GM19463 (cell line): ENCODE results near the gene SUN5.

Experiments
- ATAC-seq: cut with Tn5 transposase; IDR thresholded peaks from one replicate; pipeline ENCODE4 v1.9.1; 2021; ENCODE audit warnings: mild to moderate bottlenecking, moderate library complexity; ENCODE audit not compliant: unreplicated experiment

The SUN5 gene

GRCh38 chr20:32995802-32996201 lies 8.4 kb downstream of the SUN5 start:
- ATAC-seq, result no peak

- ATAC-seq, result no peak
These were observed 10.7 kb downstream of the SUN5 start for GRCh38 chr20:32993496-32994050.

- ATAC-seq, result no peak
These were observed 12.2 kb downstream of the SUN5 start for GRCh38 chr20:32991792-32992641.

- ATAC-seq, result no peak
These were observed 12.8 kb downstream of the SUN5 start for GRCh38 chr20:32991383-32991782.

DNA sequence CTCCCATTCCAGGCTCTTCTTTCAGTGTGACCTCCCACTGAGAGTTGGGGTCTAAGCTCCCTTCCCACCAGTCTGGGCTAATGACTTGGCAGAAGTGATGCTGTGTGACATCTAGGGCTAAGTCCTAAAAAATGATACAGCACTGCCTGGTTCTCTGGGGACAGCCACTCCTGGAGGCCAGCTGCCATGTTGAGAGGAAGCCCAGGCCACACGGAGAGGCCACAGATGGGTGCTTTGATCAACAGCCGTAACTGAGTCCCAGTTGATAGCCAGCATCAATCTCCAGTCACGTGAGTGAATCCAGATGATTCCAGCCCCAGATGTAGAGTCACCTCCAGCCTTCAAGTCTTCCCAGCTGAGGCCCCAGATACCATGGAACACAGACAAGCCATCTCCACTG lies 13.8 kb downstream of the SUN5 start:
- ATAC-seq, result no peak

GRCh38 chr20:32989507-32990283 lies 14.5 kb downstream of the SUN5 start:
- no peak for ATAC-seq

- ATAC-seq, result no peak
These were observed 16.2 kb downstream of the SUN5 start for GRCh38 chr20:32988008-32988407.

DNA sequence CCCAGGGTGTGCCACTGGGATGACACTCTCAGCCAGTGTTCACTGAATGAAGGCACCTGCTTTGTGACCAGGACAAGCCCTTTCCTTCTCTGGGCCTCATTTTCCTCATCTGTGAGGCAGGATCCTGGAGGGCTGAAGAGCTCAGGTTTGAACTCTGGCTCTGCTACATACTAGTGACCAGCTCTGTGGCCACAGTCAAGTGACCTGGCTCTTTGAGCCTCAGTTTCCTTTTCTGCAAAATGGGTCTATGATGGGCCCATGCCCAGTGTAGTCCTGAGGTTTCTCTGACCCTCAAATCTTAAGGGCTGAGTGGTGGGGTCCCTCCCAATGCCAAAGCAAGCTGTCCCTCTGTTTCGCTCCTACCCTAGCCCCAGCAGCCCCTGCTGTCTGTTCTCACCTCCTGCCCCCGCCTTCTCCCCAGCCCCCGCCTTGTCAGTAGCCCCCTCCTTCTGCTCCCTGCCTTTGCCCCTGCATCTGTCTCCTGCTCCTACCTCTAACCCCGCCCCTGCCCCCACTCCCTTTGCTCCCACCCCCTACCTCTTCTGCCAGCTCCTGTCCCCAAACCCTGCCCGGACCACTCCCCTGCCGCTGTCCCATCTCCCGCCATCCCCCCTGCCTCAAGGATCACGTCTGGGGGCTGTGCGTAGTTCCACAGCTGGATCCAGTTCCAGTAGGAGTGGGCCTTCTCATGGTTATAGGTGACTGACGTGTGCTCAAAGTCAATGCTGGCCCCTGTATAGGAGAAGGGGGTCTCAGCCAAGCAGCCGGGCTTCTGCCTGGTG lies 17.0 kb downstream of the SUN5 start:
- no peak for ATAC-seq

DNA sequence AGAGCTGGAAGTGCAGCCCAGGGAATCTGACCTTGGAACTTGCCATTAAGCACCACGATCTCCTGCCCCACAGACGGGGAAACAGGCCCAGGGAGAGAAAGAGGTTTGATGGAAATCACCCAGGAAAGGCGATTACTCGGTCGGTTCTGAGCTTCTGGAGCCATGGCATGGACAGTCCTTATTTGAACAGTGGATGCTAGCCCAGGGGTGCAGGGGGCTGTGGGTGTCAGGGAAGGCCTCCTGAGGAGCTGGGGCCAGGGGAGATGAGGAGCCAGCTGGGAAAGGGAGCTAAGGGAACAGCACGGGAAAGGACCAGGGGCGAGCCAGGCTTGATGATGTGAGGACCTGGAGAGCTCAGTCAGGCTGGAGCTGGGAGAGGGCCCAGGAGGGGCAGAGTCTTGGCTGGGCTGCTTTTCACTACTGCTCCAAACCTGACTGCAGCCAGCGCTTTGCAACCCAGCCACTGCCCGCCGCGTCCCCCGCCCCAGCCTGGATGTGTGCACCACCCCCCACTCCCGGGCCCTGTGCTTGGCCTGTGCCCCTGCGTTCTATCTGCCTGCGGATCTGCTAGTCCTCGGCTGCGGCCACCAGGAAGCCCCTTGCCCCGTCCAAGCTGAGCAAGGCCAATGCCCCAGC lies 17.8 kb downstream of the SUN5 start:
- ATAC-seq, result no peak

DNA sequence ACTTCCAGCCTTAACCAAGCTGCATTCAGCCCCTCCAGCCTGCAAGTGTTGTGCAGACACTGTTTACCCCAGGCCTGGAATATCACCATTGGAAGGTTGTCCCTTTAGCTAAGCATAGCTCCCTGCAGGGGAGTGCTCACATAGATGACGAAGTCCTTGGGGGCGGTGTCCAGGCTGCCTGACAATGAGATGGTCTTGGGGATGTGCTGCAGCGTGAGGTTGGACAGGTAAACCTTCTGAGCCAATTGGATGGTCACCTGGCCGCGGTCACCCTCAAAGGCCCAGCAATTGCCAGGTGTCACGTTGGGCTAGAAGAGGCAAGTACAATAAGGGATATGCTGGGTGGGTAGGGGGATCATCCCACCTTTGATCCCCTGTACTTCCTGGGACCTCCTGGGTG lies 18.6 kb downstream of the SUN5 start:
- ATAC-seq, result no peak

- ATAC-seq, result no peak
These were observed 19.4 kb downstream of the SUN5 start for GRCh38 chr20:32984631-32985354.

GRCh38 chr20:32984196-32984595 lies 20.0 kb downstream of the SUN5 start:
- ATAC-seq, result no peak

DNA sequence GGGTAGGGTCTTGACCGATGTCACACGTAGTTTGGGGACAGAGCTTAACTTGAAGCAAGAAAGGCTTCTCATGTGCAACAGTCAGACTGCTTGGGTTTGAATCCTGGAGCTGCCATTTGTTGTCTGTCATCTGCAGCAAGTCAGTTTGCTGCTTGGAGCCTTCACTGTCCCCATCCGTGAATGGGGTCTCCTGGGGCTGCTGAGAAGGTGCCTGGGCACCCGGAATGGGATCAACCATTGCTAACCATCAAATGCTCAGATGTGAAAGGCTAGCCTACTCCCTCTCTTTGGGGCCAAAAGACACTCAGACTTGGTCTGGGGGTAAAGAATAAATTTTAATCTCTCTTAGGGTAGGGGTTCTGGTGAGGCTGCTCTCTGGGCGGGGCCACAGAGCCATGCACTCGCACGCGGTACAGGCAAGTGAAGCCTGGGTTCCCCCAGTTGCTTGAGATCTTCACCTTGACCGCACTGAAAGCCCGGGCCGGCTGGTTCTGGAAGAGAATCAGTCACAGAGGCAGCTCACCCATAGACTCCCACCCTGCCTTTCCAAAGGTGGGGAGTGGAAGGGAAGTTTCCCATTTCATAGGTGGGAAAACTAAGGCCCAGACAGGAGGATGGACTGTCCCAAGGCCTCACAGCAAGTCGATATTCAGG lies 20.6 kb downstream of the SUN5 start:
- no peak for ATAC-seq

DNA sequence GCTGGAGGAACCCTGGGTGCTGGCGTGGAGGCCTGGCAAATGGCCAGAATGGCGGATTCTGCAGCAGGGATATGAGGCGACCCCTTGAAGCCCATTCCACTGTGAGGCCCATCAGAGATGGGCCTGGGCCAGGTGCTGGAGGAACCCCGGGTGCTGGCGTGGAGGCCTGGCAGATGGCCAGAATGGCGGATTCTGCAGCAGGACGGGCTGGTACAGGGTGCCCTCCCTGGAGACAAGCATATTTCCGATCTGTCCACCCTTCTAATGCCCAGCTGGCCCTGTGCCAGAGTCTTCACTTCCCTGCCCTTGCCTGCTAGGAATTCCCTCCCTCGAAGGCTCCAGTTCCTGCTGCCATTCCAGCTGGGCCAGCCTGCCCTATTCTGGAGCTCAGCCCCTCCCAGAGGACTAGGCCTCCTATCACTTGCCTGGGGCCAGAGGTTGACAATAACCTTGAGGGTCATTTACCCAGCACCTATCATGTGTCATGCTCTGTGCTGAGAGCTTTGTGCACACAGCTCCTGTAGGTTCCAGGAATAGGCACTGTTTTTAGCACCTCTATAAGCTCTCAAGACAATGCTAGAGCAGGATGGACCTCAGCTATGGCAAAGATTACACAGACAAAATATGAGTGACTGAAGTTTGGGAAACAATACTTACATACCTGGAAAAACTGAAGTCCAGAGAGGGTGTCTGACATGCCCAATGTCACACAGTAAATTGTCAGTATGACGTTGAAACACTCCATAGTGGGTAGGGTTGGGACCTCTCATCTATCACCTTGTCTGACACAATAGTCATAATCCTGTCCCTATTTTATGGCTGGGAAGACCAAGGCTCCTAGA lies 21.4 kb downstream of the SUN5 start:
- no peak for ATAC-seq

DNA sequence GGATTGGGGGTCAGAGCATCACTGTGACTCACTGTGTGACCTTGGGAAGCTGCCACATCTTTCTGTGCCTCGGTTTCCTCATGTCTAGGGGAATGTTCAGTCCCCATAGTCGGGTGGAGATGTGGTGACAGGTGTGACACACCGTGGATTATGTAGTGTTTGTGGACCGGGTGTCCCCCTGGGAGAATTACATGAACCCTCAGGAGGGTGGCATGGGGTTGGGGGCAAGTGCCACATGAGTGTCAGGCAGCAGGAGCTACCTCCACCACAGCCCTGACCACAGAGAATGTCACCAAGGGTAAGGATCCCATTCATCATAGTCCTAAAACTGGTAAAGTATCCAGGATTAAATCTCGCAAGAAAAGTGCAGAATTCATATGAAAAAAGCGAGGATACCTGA lies 23.2 kb downstream of the SUN5 start:
- no peak for ATAC-seq

- ATAC-seq, result no peak
These were observed 23.9 kb downstream of the SUN5 start for GRCh38 chr20:32980131-32980941.

DNA sequence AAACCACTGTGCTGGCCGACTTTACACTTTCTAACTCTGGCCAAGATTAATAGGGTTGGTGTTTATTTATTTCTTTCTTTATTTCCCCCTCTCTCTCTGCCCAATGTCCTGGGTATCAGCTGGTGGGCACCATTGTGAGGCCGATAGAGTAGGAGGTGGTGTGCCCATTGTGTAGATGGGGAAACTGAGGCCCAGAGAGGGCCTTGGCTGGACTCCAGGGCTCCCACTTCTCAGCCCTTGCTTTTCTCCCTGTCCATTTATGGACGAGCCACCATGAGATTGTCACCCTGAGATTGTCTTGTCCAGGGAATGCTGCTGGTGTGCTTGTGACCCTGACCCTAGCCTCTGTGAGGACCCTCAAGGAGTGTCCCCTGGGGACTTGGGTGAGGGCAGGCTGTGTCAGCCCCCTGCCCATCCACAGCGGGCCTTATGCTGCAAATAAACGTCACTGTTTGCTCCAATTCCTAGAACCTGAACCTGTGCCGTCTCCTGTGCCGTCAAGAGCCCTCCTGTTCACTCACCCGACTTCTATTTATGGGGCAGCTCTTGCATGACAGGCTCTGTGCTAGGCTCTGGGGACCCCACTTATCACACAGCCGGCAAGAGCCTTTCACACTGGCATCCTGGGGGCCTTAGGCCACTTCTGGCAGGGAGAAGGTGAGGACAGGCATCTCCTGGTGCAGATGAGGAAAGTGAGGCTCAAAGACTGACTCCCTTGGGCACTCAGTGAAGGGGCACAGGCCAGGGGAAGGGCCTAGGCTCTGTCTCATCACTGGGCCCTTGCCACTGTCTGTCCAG lies 24.8 kb downstream of the SUN5 start:
- no peak for ATAC-seq
